ES-I3 (cell line): ENCODE results near the gene RAET1L.
"Not testable (repeated sequence)": the region's sequence is repeated elsewhere in the genome, so short reads cannot be mapped to it uniquely, and the experiment has no call there.

Experiments
- H3K36me3 ChIP-seq: 2 replicates; pipeline ENCODE4 v1.6.1; 2013; ENCODE audit warnings: mild to moderate bottlenecking, low read length, control low read depth, moderate library complexity; ENCODE audit not compliant: insufficient read depth
- H3K4me1 ChIP-seq: 2 replicates; pipeline ENCODE4 v1.6.1; 2013; ENCODE audit warnings: mild to moderate bottlenecking, control low read depth, low read length; ENCODE audit not compliant: insufficient read depth
- H3K9ac ChIP-seq: 2 replicates; pipeline ENCODE4 v1.6.1; 2013; ENCODE audit warnings: low read depth, mild to moderate bottlenecking, low read length, moderate library complexity
- H3K9me3 ChIP-seq: 2 replicates; pipeline ENCODE4 v1.6.1; 2013; ENCODE audit warnings: mild to moderate bottlenecking, low read length, moderate library complexity; ENCODE audit not compliant: control insufficient read depth, insufficient read depth

RAET1L gene

DNA sequence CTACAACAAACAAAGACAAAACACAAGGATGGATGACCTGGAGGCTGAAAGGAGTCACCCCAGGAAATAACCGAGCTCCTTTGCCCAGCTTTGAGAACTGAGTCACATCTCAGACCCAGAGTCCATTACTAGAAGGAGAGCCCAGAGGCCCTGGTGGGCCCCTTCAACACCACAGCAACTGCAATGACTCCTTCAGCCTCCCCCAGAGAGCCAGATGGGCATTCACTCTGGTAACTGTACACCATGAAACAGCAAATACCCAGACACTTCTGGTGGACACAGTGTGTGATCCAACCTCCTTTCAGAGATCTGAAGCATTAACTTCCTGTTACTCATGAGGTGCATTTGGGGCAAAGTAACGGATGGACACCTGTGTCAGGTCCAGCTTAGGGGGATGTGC lies 22.6 kb downstream of the RAET1L start:
- Histone ChIP-seq H3K9ac (no peak overlapping the region), H3K4me1 (no peaks in the 10 kb centered on the region), H3K9me3 (no peaks in the 10 kb centered on the region), H3K36me3 (no peaks in the 10 kb centered on the region)

DNA sequence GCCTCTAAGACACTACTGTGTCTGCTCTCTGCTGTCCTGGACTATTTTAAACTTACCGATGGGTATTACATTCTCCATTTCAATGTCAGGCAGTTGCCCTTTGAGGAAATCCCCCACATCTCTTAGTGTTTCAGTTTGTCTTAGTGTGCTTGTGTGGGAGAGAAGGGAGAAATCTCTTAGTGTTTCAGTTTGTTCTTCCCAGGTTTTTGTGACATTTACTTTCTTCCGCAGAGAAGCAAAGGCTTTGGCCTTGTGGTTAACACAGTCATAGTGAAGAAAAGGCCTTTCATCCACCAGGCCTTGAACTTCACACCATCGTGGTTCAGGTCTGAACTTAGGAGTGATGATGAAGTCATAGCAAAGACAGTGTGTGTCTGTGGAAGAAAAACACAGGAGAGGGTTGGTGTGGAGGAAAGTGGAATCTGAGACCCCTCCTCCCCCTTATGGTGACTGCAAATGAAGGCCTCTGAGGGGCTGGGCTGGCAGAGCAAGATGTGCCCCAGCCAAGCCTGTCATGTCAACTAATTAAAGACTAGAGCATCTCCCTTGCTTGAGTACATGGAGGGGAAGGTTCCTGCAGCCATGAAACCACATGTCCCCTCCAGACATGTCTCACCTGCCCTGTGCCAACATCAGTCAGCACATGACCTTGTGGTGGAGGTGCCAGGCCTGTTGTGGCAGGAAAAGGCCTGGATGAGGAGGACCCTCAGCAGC lies 23.9 kb downstream of the RAET1L start:
- Histone ChIP-seq H3K9me3 (no peaks in the 10 kb centered on the region), H3K9ac (no peak overlapping the region), H3K36me3 (no peaks in the 10 kb centered on the region), H3K4me1 (no peaks in the 10 kb centered on the region)

DNA sequence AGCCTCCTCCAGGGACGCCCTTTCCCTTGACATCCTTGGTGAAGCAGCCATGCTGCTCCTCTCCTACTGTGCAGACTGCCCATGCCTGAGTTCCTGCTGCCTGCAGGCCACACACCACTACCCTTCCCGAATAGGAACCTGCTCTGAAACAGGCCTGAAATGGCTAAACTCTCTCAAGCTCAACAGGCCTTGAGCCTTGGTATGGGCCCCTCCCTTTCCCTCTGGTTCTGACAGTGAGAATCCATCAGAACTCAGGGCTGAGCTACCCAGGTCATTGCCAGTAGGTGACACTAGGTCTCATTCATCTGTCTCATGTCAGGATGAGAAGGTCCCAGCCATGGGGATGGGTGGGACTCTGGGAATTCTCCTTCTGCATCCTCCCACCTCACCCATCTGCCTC lies 25.7 kb downstream of the RAET1L start:
- no peaks in the 10 kb centered on the region for H3K36me3 ChIP-seq
- H3K9ac ChIP-seq, result no peak overlapping the region
- H3K4me1 ChIP-seq, result no peaks in the 10 kb centered on the region
- no peaks in the 10 kb centered on the region for H3K9me3 ChIP-seq

DNA sequence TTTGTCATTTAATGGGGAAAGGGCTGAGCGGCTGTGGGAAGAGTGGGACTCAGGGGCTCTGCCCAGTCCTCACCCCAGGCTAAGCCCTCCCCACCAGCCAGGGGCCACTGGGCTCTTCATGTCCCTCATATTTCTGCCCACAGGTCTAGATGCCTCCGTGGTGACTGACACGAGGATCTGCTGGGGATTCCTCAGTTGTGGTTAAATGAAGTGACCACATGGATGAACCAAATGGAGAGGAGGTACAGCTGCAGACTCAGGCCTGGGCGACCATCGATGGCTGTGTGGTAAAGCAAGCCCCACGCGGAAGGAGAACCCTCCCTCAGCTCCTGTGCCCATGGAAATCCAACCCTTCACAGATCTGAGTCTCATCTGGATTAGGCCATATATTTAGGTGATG lies 29.4 kb downstream of the RAET1L start:
- Histone ChIP-seq H3K9me3 (no peaks in the 10 kb centered on the region), H3K9ac (no peak overlapping the region), H3K4me1 (no peaks in the 10 kb centered on the region)

GRCh38 chr6:149995235-149995750 lies 30.0 kb downstream of the RAET1L start:
- Histone ChIP-seq H3K4me1 (no peaks in the 10 kb centered on the region), H3K9ac (no peak overlapping the region), H3K36me3 (no peaks in the 10 kb centered on the region), H3K9me3 (no peaks in the 10 kb centered on the region)

More for the DNA sequence above, 29.4 kb downstream of the RAET1L start:
- no peaks in the 10 kb centered on the region for H3K36me3 ChIP-seq

DNA sequence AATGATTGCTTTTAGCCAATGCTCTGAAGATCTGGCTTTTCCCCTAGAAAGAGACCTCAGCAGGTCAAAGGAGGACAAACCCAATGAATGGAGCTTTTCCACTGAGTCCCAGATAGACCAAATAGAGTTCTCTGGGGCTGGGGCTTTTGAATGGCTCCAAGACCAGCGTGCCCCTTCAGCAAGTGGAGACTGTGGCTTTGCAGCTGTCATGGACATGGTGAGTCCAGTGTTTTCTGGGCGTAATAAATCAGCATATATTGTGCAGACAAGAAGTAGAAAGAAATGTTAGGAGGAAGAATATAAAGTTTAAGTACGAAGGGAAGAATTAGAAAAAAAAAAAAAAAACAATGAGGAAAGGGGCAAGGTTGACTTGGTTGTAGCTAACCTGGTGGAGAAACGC lies 33.5 kb downstream of the RAET1L start:
- Histone ChIP-seq H3K9ac (no peak overlapping the region), H3K4me1 (no peaks in the 10 kb centered on the region), H3K9me3 (no peaks in the 10 kb centered on the region), H3K36me3 (no peaks in the 10 kb centered on the region)

DNA sequence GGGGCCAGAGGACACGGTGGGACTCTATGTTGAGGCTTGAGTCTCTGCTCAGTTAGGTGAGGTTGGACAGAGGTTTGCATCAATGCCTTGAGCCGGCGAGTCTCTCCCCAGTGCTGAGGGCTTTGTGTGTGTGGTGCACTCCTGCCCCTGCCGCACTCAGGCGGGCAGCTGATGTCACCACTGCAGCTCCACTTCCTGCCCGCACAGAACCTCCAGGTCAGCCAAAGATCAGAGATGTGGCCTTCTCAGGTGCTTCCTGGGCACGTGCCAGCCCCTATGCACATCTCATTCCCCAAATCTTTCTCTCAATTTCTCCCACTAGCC lies 33.9 kb downstream of the RAET1L start:
- not testable (repeated sequence) for H3K9me3 ChIP-seq, H3K4me1 ChIP-seq, H3K36me3 ChIP-seq
- peak overlapping the region; percentile 39; the same call in 1 of the 2 replicates for H3K9ac ChIP-seq

GRCh38 chr6:149990661-149991471 lies 34.5 kb downstream of the RAET1L start:
- Histone ChIP-seq H3K9ac (peak overlapping the region; percentile 39; the same call in 1 of the 2 replicates), H3K4me1 (no peaks in the 10 kb centered on the region), H3K36me3 (no peaks in the 10 kb centered on the region), H3K9me3 (no peaks in the 10 kb centered on the region)

DNA sequence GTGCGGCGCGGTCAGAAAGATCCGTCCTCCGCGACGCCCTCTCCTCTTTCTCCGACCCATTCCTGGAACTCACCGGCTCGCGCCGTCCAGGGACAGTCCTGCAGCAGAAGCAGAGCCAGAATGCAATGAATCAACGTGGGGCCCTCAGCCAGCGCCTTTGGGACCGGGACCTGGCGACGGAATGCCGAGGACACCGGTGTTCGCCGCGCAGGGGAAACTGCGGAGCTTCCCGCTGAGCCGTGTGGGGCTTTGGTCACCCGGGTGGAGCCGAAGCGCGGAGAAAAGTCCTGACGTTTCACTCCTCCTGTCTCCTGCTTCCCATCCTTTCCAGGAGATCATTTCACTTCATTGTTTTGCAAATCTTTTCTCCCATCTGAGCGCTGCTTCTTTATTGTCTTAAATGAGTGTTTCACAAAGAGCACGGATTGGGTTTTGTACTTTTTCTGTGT lies 35.1 kb downstream of the RAET1L start:
- peak overlapping the region; percentile 39; the same call in 1 of the 2 replicates for H3K9ac ChIP-seq
- H3K4me1 ChIP-seq, result no peaks in the 10 kb centered on the region
- H3K36me3 ChIP-seq, result no peaks in the 10 kb centered on the region

DNA sequence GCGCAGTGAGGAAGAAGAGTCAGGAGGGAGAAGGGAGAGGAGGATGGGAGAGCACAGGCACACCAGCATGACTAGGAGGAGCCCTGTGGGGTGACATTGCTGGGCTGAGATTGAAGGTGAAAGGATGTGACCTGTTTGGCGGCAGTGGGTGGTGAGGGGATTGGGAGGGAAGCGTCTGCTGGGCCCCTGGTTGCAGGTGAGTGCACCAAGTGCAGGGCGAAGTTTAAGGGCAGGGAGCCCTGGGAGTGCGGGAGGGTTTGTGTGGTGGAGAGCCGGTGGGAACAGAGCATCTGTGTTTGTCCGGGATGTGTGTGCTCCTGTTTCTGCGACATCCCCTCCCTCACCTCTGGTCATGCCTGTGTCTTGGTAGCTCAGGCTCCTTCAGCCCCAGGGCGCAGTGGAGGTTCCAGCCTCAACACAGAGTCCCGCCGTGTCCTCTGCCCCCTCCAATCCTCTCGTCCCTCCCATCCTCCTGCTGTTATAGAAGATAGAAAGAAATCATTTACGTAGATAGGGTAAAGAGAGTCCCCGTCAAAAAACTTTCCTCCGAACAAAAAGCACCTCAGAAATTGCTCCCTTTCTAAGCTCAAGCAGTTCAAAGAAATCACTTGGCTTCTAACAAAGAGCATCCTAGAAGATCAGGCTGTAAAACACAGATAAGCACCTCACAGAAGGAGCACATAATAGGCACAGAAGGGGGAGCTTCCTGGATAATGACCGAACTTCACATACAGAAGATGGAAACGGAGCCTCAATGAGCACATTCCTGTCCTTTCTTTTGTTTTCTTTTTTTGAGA lies 36.6 kb downstream of the RAET1L start:
- Histone ChIP-seq H3K9me3 (no peaks in the 10 kb centered on the region), H3K9ac (no peak overlapping the region), H3K4me1 (no peaks in the 10 kb centered on the region), H3K36me3 (no peaks in the 10 kb centered on the region)

More for the DNA sequence above, 35.1 kb downstream of the RAET1L start:
- H3K9me3 ChIP-seq, result no peaks in the 10 kb centered on the region

DNA sequence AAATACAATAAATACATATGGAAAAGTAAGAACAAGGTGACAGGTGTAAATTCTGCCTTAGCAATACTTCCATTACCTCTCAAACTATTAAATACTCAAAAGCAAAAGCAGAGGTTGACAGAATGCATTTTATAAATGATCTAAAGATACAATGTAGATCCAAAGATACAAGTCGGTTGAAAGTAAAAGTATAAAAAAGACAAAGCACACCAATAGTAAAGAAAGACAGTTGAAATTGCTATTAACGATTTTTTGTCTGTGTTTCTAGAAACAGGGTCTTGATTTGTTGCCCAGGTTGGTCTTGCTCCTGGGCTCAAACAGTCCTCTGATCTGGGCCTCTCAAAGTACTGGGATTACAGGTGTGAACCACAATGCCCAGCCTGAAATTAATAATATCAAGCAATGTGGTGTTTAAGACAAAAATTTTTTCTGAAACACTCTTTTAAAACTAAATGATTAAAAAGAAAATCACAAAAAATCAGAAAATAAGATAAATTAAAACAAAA lies 37.7 kb downstream of the RAET1L start:
- no peaks in the 10 kb centered on the region for H3K36me3 ChIP-seq
- H3K9ac ChIP-seq, result no peak overlapping the region
- H3K4me1 ChIP-seq, result no peaks in the 10 kb centered on the region
- H3K9me3 ChIP-seq, result no peaks in the 10 kb centered on the region

GRCh38 chr6:149985481-149985937 lies 39.8 kb downstream of the RAET1L start:
- no peaks in the 10 kb centered on the region for H3K4me1 ChIP-seq
- no peaks in the 10 kb centered on the region for H3K9me3 ChIP-seq
- no peak overlapping the region for H3K9ac ChIP-seq
- no peaks in the 10 kb centered on the region for H3K36me3 ChIP-seq

DNA sequence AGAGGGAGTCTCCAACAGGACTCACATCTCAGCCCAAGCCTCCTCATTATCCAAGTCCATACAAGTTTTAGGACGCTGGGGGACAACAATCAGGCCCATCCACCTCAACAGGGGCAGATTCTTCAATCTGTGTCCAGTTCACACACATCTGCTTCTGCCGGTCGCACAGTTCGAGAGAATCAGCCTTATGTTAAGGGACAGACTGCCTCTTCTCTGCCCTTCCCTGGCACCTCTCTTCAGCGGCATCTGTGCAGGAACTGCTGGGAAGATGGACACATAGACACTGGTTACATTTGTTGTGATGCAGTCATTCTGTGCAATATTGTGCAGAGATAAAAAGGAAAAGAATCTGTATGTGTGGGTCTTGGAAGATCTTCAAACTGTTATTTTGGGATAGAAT lies 40.6 kb downstream of the RAET1L start:
- H3K9me3 ChIP-seq, result no peaks in the 10 kb centered on the region
- H3K9ac ChIP-seq, result no peak overlapping the region
- H3K36me3 ChIP-seq, result no peaks in the 10 kb centered on the region
- no peaks in the 10 kb centered on the region for H3K4me1 ChIP-seq

- H3K9ac ChIP-seq, result no peak overlapping the region
- no peaks in the 10 kb centered on the region for H3K4me1 ChIP-seq
- H3K36me3 ChIP-seq, result no peaks in the 10 kb centered on the region
- no peaks in the 10 kb centered on the region for H3K9me3 ChIP-seq
These were observed 42.2 kb downstream of the RAET1L start for GRCh38 chr6:149983145-149983544.
